HG03097 (cell line): ENCODE results near the gene RER1.

Source experiments
- ATAC-seq: cut with Tn5 transposase; IDR thresholded peaks from one replicate; pipeline ENCODE4 v1.9.1; 2021; ENCODE audit not compliant: unreplicated experiment, low FRiP score

RER1 gene

GRCh38 chr1:2418791-2419320 lies 27.2 kb downstream of the RER1 start:
- ATAC-seq, result no peak

GRCh38 chr1:2419416-2419815 lies 27.8 kb downstream of the RER1 start:
- no peak for ATAC-seq

- ATAC-seq, result no peak
Measured at GRCh38 chr1:2422523-2422922, 30.9 kb downstream of the RER1 start.

GRCh38 chr1:2425892-2426291 lies 34.3 kb downstream of the RER1 start:
- ATAC-seq, result no peak

- ATAC-seq, result no peak
Measured at GRCh38 chr1:2426540-2426939, 34.9 kb downstream of the RER1 start.

GRCh38 chr1:2427051-2427450 lies 35.4 kb downstream of the RER1 start:
- no peak for ATAC-seq

GRCh38 chr1:2427976-2428375 lies 36.3 kb downstream of the RER1 start:
- ATAC-seq, result no peak

GRCh38 chr1:2428490-2428889 lies 36.8 kb downstream of the RER1 start:
- no peak for ATAC-seq

GRCh38 chr1:2429780-2430591 lies 38.3 kb downstream of the RER1 start:
- no peak for ATAC-seq

- ATAC-seq, result no peak
Measured at GRCh38 chr1:2430592-2430973, 38.9 kb downstream of the RER1 start.

- ATAC-seq, result no peak
Measured at GRCh38 chr1:2431103-2431502, 39.5 kb downstream of the RER1 start.

- no peak for ATAC-seq
Measured at GRCh38 chr1:2431518-2431917, 39.9 kb downstream of the RER1 start.

GRCh38 chr1:2432441-2432844 lies 40.8 kb downstream of the RER1 start:
- ATAC-seq, result no peak

GRCh38 chr1:2433196-2433595 lies 41.6 kb downstream of the RER1 start:
- ATAC-seq, result no peak

- no peak for ATAC-seq
Measured at GRCh38 chr1:2433936-2434655, 42.5 kb downstream of the RER1 start.

- ATAC-seq, result no peak
Measured at GRCh38 chr1:2435091-2435490, 43.5 kb downstream of the RER1 start.

- no peak for ATAC-seq
Measured at GRCh38 chr1:2435746-2436355, 44.2 kb downstream of the RER1 start.

GRCh38 chr1:2436876-2437275 lies 45.2 kb downstream of the RER1 start:
- no peak for ATAC-seq

GRCh38 chr1:2437617-2438016 lies 46.0 kb downstream of the RER1 start:
- ATAC-seq, result no peak

GRCh38 chr1:2438038-2438437 lies 46.4 kb downstream of the RER1 start:
- ATAC-seq, result no peak

- no peak for ATAC-seq
Measured at GRCh38 chr1:2438641-2439040, 47.0 kb downstream of the RER1 start.
